ENCODE results near the gene CFTR. TPM values are rescaled to one million over a fixed set of nuclear protein-coding genes. Genes with fewer than 3 reads are reported as not detected.

Gene CFTR
- total RNA-seq, 1 experiment from 2014 or later, result 0.72 TPM

GRCh38 chr7:117610396-117610795 is 130.6 kb downstream of the CFTR start:
- DNase-seq (ENCODE audit: low spot score), result no peak
- CTCF ChIA-PET, result interaction anchor here (0.7 kb wide), 1 partner anchor 20 kb away, joined by 4 read pairs; no protein-coding TSS in a partner anchor
- Mint-ChIP-seq H3K27ac (no peak overlapping the region), H3K4me1 (peaks cover 2% of the 10 kb centered on the region; the same call in 1 of the 2 replicates), H3K27me3 (ENCODE audit: low read depth) (no peaks in the 10 kb centered on the region), H3K36me3 (no peaks in the 10 kb centered on the region), H3K9me3 (no peaks in the 10 kb centered on the region), H3K4me3 (no peak overlapping the region)
- POLR2A ChIA-PET, result no interaction called here
- no peak for ATAC-seq
- TF ChIP-seq RELA (CRISPR knock-in tag; IDR thresholded peaks at IDR 0.05; ENCODE audit: borderline replicate concordance), result no peak
- TF ChIP-seq PRDM15 (CRISPR knock-in tag; IDR thresholded peaks at IDR 0.05), result no peak
- TF ChIP-seq TEAD4 (CRISPR knock-in tag; IDR thresholded peaks at IDR 0.05), result no peak
- TF ChIP-seq ZNF425 (CRISPR knock-in tag; conservative IDR thresholded peaks at IDR 0.05), result no peak
- no peak for TF ChIP-seq E2F1 (CRISPR knock-in tag; IDR thresholded peaks at IDR 0.05)
- no peak for TF ChIP-seq ZNF232 (CRISPR knock-in tag; IDR thresholded peaks at IDR 0.05)
- no peak for TF ChIP-seq ZNF121 (CRISPR knock-in tag; IDR thresholded peaks at IDR 0.05)
- TF ChIP-seq USF2 (CRISPR knock-in tag; IDR thresholded peaks at IDR 0.05), result no peak
- TF ChIP-seq ZNF219 (CRISPR knock-in tag; IDR thresholded peaks at IDR 0.05; ENCODE audit: borderline replicate concordance), result no peak
- no peak for TF ChIP-seq ATF6 (CRISPR knock-in tag; IDR thresholded peaks at IDR 0.05)
- no peak for TF ChIP-seq NR3C1 (CRISPR knock-in tag; conservative IDR thresholded peaks at IDR 0.05; ENCODE audit: low read depth)
- no peak for TF ChIP-seq CBFB (CRISPR knock-in tag; IDR thresholded peaks at IDR 0.05; ENCODE audit: low read depth)
- TF ChIP-seq FOXP1 (CRISPR knock-in tag; IDR thresholded peaks at IDR 0.05; ENCODE audit: borderline replicate concordance), result no peak
- TF ChIP-seq GABPB1 (CRISPR knock-in tag; IDR thresholded peaks at IDR 0.05), result no peak
- no peak for TF ChIP-seq TEAD1 (CRISPR knock-in tag; IDR thresholded peaks at IDR 0.05)
- no peak for TF ChIP-seq TP53 (CRISPR knock-in tag; IDR thresholded peaks at IDR 0.05)
- no peak for TF ChIP-seq NR1H2 (CRISPR knock-in tag; IDR thresholded peaks at IDR 0.05)
